ENCODE results near the gene FYCO1. TPM values are rescaled to one million over a fixed set of nuclear protein-coding genes. Genes with fewer than 3 reads are reported as not detected.

Gene FYCO1
- total and polyA plus RNA-seq, 2 of the 13 experiments (the other 11 are each of a cell fraction or from before 2014, with no cell fraction given), result 2.7 to 4.2 TPM

DNA sequence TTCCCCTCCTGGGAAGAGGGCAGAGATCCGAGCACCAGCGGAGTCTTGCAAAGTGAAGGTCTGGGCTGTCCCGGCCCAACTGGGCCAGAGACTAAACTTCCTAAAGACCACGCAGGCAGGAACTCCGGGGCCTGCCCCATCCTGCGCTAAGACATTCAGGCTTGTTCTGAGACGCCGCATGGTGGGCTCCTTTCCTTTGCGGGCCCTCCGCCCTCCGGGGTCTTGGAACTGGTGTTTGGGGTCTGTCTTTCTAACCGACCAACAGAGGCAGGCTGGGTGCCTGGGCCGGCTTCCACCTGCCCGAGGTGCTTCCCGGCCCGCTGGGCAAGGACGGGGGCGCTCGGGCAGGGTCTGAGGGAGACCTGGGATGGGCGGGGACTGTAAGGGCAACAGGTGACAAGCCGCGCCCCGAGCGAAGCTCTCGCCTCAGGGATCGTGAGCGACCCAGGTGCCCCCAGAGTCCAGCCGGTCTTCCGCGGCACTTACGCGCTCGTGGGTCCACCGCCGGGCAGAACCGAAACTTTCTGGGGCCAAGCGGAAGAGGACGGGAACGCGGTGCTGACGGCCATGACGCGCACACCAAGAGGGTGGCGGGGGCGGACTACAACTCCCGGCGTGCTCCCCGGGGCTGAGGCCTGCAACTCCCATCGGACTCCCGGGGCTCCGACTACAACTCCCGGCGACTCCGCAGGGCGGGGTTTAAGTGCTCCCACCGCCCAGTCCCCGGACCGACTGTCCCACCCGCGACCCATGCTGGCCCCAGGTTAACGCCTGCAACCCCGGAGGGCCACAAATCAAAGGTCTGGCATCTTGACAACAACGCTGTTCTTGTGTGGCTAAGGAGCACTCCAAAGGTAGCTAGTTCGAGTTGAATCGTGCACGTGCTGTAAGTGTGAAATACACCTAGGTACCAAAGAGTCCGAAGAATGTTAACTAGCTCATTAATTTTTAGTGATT, at the start of gene FYCO1 (continued):
- no peak for TF ChIP-seq ZBTB10 (CRISPR knock-in tag; IDR thresholded peaks at IDR 0.05; ENCODE audit: borderline replicate concordance)
- no peak for TF ChIP-seq THAP8 (CRISPR knock-in tag; IDR thresholded peaks at IDR 0.05; ENCODE audit: borderline replicate concordance)
- no peak for TF ChIP-seq HDAC6 (IDR thresholded peaks at IDR 0.05; ENCODE audit: low read depth, low read length)
- TF ChIP-seq KDM1A (CRISPR knock-in tag; IDR thresholded peaks at IDR 0.05), result no peak
- TF ChIP-seq, protein P1, sequence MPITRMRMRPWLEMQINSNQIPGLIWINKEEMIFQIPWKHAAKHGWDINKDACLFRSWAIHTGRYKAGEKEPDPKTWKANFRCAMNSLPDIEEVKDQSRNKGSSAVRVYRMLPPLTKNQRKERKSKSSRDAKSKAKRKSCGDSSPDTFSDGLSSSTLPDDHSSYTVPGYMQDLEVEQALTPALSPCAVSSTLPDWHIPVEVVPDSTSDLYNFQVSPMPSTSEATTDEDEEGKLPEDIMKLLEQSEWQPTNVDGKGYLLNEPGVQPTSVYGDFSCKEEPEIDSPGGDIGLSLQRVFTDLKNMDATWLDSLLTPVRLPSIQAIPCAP (CRISPR knock-in tag; IDR thresholded peaks at IDR 0.05; ENCODE audit: low read depth), result no peak
- no peak for TF ChIP-seq ZNF253 (CRISPR knock-in tag; IDR thresholded peaks at IDR 0.05; ENCODE audit: borderline replicate concordance)
- TF ChIP-seq, protein P2, sequence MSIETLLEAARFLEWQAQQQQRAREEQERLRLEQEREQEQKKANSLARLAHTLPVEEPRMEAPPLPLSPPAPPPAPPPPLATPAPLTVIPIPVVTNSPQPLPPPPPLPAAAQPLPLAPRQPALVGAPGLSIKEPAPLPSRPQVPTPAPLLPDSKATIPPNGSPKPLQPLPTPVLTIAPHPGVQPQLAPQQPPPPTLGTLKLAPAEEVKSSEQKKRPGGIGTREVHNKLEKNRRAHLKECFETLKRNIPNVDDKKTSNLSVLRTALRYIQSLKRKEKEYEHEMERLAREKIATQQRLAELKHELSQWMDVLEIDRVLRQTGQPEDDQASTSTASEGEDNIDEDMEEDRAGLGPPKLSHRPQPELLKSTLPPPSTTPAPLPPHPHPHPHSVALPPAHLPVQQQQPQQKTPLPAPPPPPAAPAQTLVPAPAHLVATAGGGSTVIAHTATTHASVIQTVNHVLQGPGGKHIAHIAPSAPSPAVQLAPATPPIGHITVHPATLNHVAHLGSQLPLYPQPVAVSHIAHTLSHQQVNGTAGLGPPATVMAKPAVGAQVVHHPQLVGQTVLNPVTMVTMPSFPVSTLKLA (IDR thresholded peaks at IDR 0.05), result peak; percentile 13; the same call in 1 of the 2 replicates
- no peak for TF ChIP-seq CHD4 (IDR thresholded peaks at IDR 0.05; ENCODE audit: borderline replicate concordance, low read length)
- TF ChIP-seq FOXC1 (CRISPR knock-in tag; IDR thresholded peaks at IDR 0.05; ENCODE audit: borderline replicate concordance), result no peak; the same call in 1 of the 2 replicates
- TF ChIP-seq ARNT2 (CRISPR knock-in tag; IDR thresholded peaks at IDR 0.05; ENCODE audit: low read depth), result peak; percentile 46; the same call in 1 of the 2 replicates
- TF ChIP-seq ZXDC (CRISPR knock-in tag; IDR thresholded peaks at IDR 0.05), result no peak; the same call in 1 of the 2 replicates
- no peak for TF ChIP-seq ZNF546 (CRISPR knock-in tag; conservative IDR thresholded peaks at IDR 0.05)
- no peak for TF ChIP-seq FOXK2 (IDR thresholded peaks at IDR 0.05)
- TF ChIP-seq, protein P3, sequence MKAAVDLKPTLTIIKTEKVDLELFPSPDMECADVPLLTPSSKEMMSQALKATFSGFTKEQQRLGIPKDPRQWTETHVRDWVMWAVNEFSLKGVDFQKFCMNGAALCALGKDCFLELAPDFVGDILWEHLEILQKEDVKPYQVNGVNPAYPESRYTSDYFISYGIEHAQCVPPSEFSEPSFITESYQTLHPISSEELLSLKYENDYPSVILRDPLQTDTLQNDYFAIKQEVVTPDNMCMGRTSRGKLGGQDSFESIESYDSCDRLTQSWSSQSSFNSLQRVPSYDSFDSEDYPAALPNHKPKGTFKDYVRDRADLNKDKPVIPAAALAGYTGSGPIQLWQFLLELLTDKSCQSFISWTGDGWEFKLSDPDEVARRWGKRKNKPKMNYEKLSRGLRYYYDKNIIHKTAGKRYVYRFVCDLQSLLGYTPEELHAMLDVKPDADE (CRISPR knock-in tag; IDR thresholded peaks at IDR 0.05), result 0 out of 2 replicates have a peak, but pooled peaks have one; percentile 70
- TF ChIP-seq ZFY (CRISPR knock-in tag; IDR thresholded peaks at IDR 0.05), result peak; percentile 97
- TF ChIP-seq ZNF556 (CRISPR knock-in tag; IDR thresholded peaks at IDR 0.05; ENCODE audit: borderline replicate concordance), result peak; percentile 71; the same call in 1 of the 2 replicates
- TF ChIP-seq GABPB1 (CRISPR knock-in tag; IDR thresholded peaks at IDR 0.05), result peak; percentile 93

Measured in HepG2 (cell line).